Measurements from ENCODE around the gene RAP1GDS1.
"Not testable (repeated sequence)": the region's sequence is repeated elsewhere in the genome, so short reads cannot be mapped to it uniquely, and the experiment has no call there.

- TF ChIP-seq POLR2A, CTCF, EP300, POLR2AphosphoS5 (IDR thresholded peaks at IDR 0.05): not testable (repeated sequence)
Observed at GRCh38 chr4:98420151-98420550, 159.0 kb downstream of the RAP1GDS1 start.

Data from stomach (tissue), 4 donors.